ENCODE data around the gene ASB18. TPM values are rescaled to one million over a fixed set of nuclear protein-coding genes. Genes with fewer than 3 reads are reported as not detected.

Gene ASB18
- total and polyA plus RNA-seq, 10 of the 15 experiments (the other 5 are each of a cell fraction or from before 2014, with no cell fraction given) = not detected

- Histone ChIP-seq H3K36me3 (ENCODE audit: control insufficient read depth in 2 of 2, insufficient read depth in 2 of 2, low read length in 1 of 2) (no peaks in the 10 kb centered on the region), H3K27ac (ENCODE audit: control insufficient read depth, insufficient read depth) (no peak overlapping the region), H2AFZ (ENCODE audit: control insufficient read depth, low read depth, low read length) (no peak overlapping the region), H3K9me3 (replicated peaks; ENCODE audit: control insufficient read depth, insufficient read depth, low read length) (no peaks in the 10 kb centered on the region), H3K4me2 (ENCODE audit: control insufficient read depth, insufficient read depth) (no peak overlapping the region), H3K4me3 (no peak overlapping the region), H4K20me1 (ENCODE audit: control insufficient read depth, insufficient read depth) (no peaks in the 10 kb centered on the region), H3K4me1 (ENCODE audit: control insufficient read depth, insufficient read depth, low read length) (no peaks in the 10 kb centered on the region), H3K27me3 (replicated peaks in 1 of 2; ENCODE audit: control insufficient read depth in 2 of 2, insufficient read depth in 2 of 2, low read length in 1 of 2) (no peaks in the 10 kb centered on the region; a peak in 1 of 4 replicates), H3K9ac (ENCODE audit: control insufficient read depth, insufficient read depth, low read length) (no peak overlapping the region), H3K79me2 (ENCODE audit: control insufficient read depth, insufficient read depth, low read length) (no peaks in the 10 kb centered on the region)
- SMC1A ChIA-PET (ENCODE audit: uncharacterized antibody, unreplicated experiment) = no interaction called here
- 9% methylated on average over 13 of the region's 13 CpGs for WGBS (ENCODE audit: insufficient coverage, insufficient replicate concordance, low lambda C conversion rate, missing lambda C conversion rate)
- in situ Hi-C loops (cut with MboI) = no loop called here
- intact Hi-C loops (cut with micrococcal nuclease; ENCODE audit: unreplicated experiment) = no loop called here
- TF ChIP-seq ZNF24 (IDR thresholded peaks at IDR 0.05) = no peak
- no TSS peak for BruUV-seq (replicated peaks)
- RAD21 ChIA-PET (ENCODE audit: unreplicated experiment) = no interaction called here
- POLR2A ChIA-PET = no interaction called here
- DNase-seq (ENCODE audit: low read depth, low spot score) (no peak), ATAC-seq (no peak), FAIRE-seq (no peak)
- CTCF ChIA-PET = interaction anchor here (0.8 kb wide), 1 partner anchor 754 kb away, joined by 3 read pairs; no protein-coding TSS in a partner anchor
Measured at GRCh38 chr2:236306825-236307540, 42.8 kb upstream of the ASB18 start.

GRCh38 chr2:236305964-236306605 is 41.9 kb upstream of the ASB18 start:
- CTCF ChIA-PET = no interaction called here
- POLR2A ChIA-PET = no interaction called here
- intact Hi-C loops (cut with micrococcal nuclease; ENCODE audit: unreplicated experiment) = no loop called here
- Histone ChIP-seq H3K27ac (ENCODE audit: control insufficient read depth, insufficient read depth) (no peak overlapping the region), H2AFZ (ENCODE audit: control insufficient read depth, low read depth, low read length) (no peak overlapping the region), H3K9me3 (replicated peaks; ENCODE audit: control insufficient read depth, insufficient read depth, low read length) (no peaks in the 10 kb centered on the region), H3K9ac (ENCODE audit: control insufficient read depth, insufficient read depth, low read length) (no peak overlapping the region), H3K4me1 (ENCODE audit: control insufficient read depth, insufficient read depth, low read length) (no peaks in the 10 kb centered on the region), H3K36me3 (ENCODE audit: control insufficient read depth in 2 of 2, insufficient read depth in 2 of 2, low read length in 1 of 2) (no peaks in the 10 kb centered on the region), H3K27me3 (replicated peaks in 1 of 2; ENCODE audit: control insufficient read depth in 2 of 2, insufficient read depth in 2 of 2, low read length in 1 of 2) (no peaks in the 10 kb centered on the region; a peak in 1 of 4 replicates), H3K4me2 (ENCODE audit: control insufficient read depth, insufficient read depth) (no peak overlapping the region), H3K79me2 (ENCODE audit: control insufficient read depth, insufficient read depth, low read length) (no peaks in the 10 kb centered on the region), H4K20me1 (ENCODE audit: control insufficient read depth, insufficient read depth) (no peaks in the 10 kb centered on the region), H3K4me3 (no peak overlapping the region)
- WGBS (ENCODE audit: insufficient coverage, insufficient replicate concordance, low lambda C conversion rate, missing lambda C conversion rate) = 5% methylated on average over 6 of the region's 6 CpGs
- SMC1A ChIA-PET (ENCODE audit: uncharacterized antibody, unreplicated experiment) = no interaction called here
- RAD21 ChIA-PET (ENCODE audit: unreplicated experiment) = no interaction called here
- ATAC-seq (no peak), FAIRE-seq (no peak), DNase-seq (ENCODE audit: low read depth, low spot score) (no peak)
- in situ Hi-C loops (cut with MboI) = no loop called here
- TF ChIP-seq CUX1 (IDR thresholded peaks at IDR 0.05; ENCODE audit: insufficient replicate concordance, low read depth, low read length) = no peak
- TF ChIP-seq YBX1 (IDR thresholded peaks at IDR 0.05) = no peak
- no peak for TF ChIP-seq ZSCAN29 (IDR thresholded peaks at IDR 0.05)
- TF ChIP-seq POLR2AphosphoS5 (IDR thresholded peaks at IDR 0.05; ENCODE audit: low read length) = no peak
- no peak for TF ChIP-seq MAX (IDR thresholded peaks at IDR 0.05; ENCODE audit: low read depth, low read length)
- no peak for TF ChIP-seq SMAD5 (IDR thresholded peaks at IDR 0.05; ENCODE audit: low read depth)
- TF ChIP-seq TAF1 (IDR thresholded peaks at IDR 0.05; ENCODE audit: borderline replicate concordance, low read depth, low read length) = no peak
- TF ChIP-seq RCOR1 (conservative IDR thresholded peaks at IDR 0.05; ENCODE audit: low read depth, low read length) = no peak
- no peak for TF ChIP-seq WRNIP1 (IDR thresholded peaks at IDR 0.05; ENCODE audit: borderline replicate concordance, low read depth, low read length)
- TF ChIP-seq IKZF2 (IDR thresholded peaks at IDR 0.05) = no peak
- no TSS peak for BruUV-seq (replicated peaks)

Measured in GM12878 (cell line).